Cardiac fibroblast (primary cell): ENCODE data around the gene MFRP.
A peak's percentile ranks its signal among the peaks of the same experiment; 100 is the strongest.

Experiments used
- DNase-seq, 2 donors: peaks; one replicate each; pipeline versions ENCODE4 v3.0.0 to v3.0.0-alpha.2; 2010; ENCODE audit warnings: low read depth in 2 of 2
- H3K4me3 ChIP-seq, 2 donors: replicated peaks in 1 of 2; 1 replicate in 1 of 2; 2 replicates in 1 of 2; pipeline ENCODE4 v1.5.1; 2011; ENCODE audit warnings: low read depth in 2 of 2, low read length in 2 of 2, mild to moderate bottlenecking in 2 of 2, moderate library complexity in 1 of 2
- TF ChIP-seq, protein P1 (sequence below): IDR thresholded peaks from one replicate; pipeline ENCODE4 v1.5.1; 2011; ENCODE audit warnings: low read depth, mild to moderate bottlenecking, low read length, inconsistent platforms

Gene MFRP

DNA sequence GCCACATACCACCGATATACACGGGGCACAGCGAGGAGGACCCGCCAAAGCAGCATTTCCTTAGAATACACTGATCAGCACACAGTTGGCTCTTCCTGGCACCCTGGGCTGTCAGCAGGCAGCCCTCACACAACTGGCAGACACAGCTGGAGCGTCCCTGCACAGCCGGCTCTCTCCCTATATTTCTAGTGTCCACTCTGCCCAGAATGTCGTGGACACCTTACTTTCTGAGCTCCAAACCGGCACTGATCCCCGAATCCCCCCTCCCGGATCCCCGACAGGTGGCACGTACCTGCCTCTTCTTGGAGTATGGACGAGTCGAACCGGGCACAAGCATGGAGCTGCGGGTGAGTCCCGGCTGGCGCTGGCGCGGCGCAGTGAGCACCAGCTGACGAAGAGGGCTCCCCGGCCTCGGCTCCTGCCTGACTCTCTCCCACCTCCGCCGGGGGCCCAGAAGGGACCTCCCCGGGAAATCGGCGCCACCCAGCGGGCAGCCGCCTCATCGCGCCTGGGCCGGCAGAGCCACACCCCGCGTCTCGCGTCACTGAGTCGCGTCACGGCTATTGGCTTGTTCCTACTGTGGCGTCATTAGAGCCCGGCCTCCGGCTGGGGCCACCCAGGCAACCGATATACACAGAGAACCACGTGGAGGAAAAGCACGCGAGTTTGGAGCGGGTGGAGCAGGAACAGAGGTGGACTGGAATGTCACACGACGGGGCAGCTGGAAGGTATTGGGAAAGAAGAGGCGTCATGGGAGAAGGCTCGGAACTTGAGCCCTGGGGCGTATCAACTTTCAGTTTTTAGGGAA, 34.9 kb upstream of the MFRP start, which contains the start of gene USP2:
Gene USP2, minus strand, starts transcription at position 510 of the 808 bp plus-strand sequence. CDS start 8,210 bp downstream, outside the sequence.
- peak within 1 kb of the TSS; percentile 52 to 54 for H3K4me3 ChIP-seq
- DNase-seq = peak; percentile 94 to 96

DNA sequence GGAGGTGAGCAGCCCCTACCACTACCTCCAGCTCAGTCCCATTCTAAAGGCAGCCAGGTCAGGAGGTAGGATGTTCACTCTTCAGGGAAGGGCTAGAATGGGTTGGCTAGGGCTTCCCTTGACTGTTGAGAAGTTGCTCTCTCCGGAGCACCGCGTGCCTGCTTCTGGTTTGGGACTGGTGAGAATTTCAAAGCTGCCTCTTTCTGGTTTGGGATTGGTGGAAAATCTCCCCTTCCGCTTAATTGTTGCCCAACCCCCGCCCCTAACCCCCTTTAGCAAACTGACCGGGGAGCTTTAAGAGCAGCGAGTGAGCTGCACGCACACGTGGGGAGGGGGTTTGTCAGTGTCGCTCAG, 34.3 kb upstream of the MFRP start:
- TF ChIP-seq, protein P1, sequence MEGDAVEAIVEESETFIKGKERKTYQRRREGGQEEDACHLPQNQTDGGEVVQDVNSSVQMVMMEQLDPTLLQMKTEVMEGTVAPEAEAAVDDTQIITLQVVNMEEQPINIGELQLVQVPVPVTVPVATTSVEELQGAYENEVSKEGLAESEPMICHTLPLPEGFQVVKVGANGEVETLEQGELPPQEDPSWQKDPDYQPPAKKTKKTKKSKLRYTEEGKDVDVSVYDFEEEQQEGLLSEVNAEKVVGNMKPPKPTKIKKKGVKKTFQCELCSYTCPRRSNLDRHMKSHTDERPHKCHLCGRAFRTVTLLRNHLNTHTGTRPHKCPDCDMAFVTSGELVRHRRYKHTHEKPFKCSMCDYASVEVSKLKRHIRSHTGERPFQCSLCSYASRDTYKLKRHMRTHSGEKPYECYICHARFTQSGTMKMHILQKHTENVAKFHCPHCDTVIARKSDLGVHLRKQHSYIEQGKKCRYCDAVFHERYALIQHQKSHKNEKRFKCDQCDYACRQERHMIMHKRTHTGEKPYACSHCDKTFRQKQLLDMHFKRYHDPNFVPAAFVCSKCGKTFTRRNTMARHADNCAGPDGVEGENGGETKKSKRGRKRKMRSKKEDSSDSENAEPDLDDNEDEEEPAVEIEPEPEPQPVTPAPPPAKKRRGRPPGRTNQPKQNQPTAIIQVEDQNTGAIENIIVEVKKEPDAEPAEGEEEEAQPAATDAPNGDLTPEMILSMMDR = no peak
- no peak for DNase-seq

More for the DNA sequence above, 34.9 kb upstream of the MFRP start, which contains the start of gene USP2:
- TF ChIP-seq, protein P1 = peak; percentile 72

DNA sequence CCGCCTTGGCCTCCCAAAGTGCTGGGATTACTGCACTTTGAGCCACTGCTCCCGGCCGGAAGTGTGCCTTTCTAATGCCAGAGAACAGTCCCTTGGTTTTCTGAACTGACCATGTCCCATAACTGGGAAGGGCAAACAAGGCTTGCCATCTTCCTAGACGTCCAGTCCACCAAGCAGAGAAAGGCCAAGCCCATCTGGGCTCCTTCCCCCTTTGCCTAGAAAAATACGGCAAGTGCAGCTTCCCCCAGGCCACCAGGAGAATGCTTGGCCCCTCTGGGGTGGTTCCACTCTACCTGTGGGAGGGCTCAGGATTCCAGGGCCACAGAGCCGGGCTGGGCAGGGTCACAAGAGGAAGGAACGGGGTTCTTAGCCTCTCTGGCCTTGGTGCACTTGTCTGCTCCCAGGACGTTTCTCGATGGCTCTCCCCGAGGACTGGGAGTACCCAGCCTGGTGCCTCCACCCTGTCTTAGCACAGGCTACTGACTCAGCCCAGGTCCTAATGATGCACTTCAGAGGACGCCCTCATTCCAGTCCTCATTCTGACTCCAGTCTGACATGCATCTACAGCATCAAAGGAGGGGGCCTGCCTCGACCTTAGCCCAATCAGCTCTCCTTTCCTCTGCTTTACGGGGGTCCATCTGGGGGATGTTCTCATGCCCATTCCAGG, 33.8 kb upstream of the MFRP start:
- DNase-seq = no peak
- TF ChIP-seq, protein P1 = no peak
- H3K4me3 ChIP-seq = no peak overlapping the region

More for the DNA sequence above, 34.3 kb upstream of the MFRP start:
- H3K4me3 ChIP-seq = no peak overlapping the region

DNA sequence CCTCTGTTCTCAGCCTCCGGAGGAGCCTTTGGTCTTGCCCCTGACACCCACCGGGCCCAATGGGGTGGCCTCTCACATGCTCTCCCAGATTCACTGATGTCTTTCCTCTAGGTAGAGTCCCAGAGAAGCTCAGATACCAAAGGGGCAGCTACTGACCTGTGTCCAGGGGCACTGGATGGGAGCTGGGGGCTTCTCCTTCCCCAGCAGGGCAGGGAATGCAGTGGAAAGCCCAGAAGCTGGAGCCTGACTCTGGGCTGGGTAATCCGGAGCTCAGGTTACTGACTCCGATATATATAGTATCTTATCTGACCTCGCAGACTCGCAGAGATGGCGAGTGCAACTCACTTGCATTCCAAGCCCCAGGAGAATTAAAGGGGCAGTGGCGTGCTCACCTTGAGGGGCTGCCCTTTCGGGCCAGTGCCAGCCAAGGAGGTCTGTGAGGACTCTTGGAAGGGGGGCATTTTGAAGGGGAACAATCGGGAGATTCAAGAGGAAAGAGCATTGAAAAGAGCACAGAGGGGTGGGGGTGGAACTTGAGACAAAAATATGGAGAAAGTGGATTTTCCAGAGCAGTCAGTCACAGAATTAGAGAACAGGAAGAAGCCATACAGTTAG, 32.5 kb upstream of the MFRP start:
- TF ChIP-seq, protein P1 = no peak
- DNase-seq = no peak
- no peak overlapping the region for H3K4me3 ChIP-seq

DNA sequence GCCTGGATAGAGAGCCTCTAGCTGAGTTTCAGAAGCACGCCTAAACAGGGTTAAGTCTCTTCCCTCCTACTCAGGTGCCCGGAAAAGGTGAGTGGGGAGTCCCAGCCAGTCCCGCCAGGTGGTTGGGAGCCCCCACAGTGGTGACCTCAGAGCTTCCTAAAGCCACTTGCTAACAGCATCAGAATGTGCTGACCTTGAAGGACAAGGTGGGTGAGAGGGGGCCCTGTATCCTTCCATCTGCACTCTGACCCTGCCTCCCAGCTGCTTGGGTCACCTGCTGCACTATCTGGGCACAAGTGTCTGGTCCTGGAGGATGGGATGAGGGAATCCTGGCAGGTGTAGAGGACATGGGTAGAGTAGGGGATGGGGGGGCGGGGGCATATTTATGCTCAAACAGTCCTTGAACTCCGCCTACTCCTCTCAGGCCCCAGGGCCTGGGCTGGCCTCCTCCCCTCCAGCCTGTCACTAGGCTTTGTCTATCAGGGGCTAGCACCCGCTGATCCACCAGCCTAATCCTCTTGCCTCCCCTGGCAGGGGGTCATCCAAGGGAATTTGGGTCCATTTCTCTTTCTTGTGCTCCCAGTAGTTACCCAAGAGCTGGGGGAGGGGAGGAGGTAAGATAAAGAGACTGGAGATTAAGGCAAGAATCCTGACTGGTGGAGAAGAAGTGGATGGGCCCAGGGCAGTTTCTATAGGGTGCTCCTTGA, 31.6 kb upstream of the MFRP start:
- H3K4me3 ChIP-seq = no peak overlapping the region
- TF ChIP-seq, protein P1 = no peak
- no peak for DNase-seq

DNA sequence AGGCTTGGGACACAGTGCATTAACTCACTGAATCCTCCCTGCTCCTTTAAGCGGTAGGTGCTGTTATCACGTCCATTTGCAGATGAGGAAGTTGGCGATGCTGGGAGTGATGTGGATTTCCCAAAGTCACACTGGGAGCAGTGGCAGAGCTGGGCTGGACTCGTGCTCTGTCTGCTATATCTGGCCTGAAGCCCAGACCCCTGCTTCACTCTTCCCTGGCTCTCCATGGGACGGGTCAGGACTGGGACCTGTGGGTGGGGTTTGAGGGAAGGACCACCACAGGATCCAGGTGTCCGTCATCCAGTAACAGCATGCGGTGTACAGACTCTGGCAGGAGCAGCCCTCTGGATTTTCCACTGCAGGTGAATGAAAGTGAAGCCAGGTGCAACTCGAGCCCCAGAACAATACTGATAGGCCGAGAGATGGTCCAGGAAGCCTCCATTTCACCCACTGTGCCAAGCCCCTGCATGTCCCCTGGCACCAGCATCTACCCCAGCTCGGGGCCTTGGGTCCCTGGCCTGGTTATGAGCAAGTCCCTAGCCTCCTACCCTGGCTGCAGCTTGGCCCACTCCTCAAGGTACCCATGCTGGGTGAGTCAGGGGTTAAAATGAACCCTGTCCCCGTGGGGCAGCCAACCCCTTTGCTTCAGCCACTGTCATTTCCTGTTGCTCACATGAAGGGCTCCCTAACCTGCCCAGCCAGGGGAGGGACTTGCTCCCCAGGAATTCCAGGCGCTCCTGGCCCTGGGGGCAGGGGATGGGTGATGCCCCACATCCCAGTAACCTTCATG, 30.8 kb upstream of the MFRP start:
- DNase-seq = no peak
- TF ChIP-seq, protein P1 = no peak
- H3K4me3 ChIP-seq = no peak overlapping the region
